Peyer's patch (tissue), 4 donors: ENCODE measurements around the gene NRXN3.

Experiments
- CTCF ChIP-seq, 6 experiments: fragments of 450-650 bp in 4 of 6; fragments of 200-600 bp in 2 of 6; sonication (generic) in 1 of 6; IDR thresholded peaks; one replicate each; pipeline ENCODE4 v1.5.1; 2017 to 2019; ENCODE audit warnings: antibody characterized with exemption in 6 of 6, mild to moderate bottlenecking in 3 of 6, moderate library complexity in 1 of 6
- POLR2A ChIP-seq, 2 donors: fragments of 450-650 bp; IDR thresholded peaks; one replicate each; pipeline ENCODE4 v1.5.1; 2017; ENCODE audit warnings: antibody characterized with exemption in 2 of 2, mild to moderate bottlenecking in 2 of 2, moderate library complexity in 2 of 2

GRCh38 chr14:79076428-79076827, 906.3 kb downstream of the NRXN3 start:
- TF ChIP-seq CTCF (IDR thresholded peaks at IDR 0.05) (no peak), POLR2A (IDR thresholded peaks at IDR 0.05) (no peak)
